SH-SY5Y (cell line): ENCODE measurements around the gene LAIR2.

Experiments
- GATA2 ChIP-seq: IDR thresholded peaks from 2 replicates; pipeline ENCODE4 v1.6.1; 2011; ENCODE audit warnings: mild to moderate bottlenecking, low read depth, low read length
- GATA3 ChIP-seq: IDR thresholded peaks from 2 replicates; pipeline ENCODE4 v1.6.1; 2011; ENCODE audit warnings: low read depth, mild to moderate bottlenecking, low read length, moderate library complexity

DNA sequence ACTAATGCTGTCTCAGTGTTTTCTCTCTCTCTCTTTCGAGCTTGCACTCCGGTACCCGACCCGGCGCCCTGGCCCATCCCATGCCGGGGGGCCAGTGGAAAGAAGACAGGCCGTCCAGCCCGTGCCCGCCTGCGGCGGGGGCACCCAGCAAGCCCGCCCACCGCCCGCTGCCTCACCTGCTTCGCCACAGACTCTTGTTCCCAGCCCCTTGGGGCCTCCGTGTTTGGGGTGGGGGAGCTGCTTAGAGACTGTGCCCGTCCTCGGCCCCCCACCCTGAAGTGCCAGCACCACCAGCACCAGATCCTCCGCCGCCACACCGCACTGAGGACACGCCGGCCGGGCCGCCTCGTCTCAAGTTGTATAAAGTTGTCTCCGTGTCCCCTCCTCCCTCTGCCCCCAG is 41.4 kb upstream of the LAIR2 start:
- TF ChIP-seq GATA2 (no peak), GATA3 (no peak)
